Stimulated activated CD4-positive, alpha-beta T cell treated with anti-CD3 and anti-CD28 coated beads, TNF-alpha, amount 100 ng/mL, for 1 hour (primary cell): ENCODE results near the gene ARL8A.
"Not testable (repeated sequence)": the region's sequence is repeated elsewhere in the genome, so short reads cannot be mapped to it uniquely, and the experiment has no call there.

Source experiments
- DNase-seq, 3 donors: peaks; one replicate each; pipeline ENCODE4 v3.0.0-alpha.2; 2020; ENCODE audit warnings: low read depth in 3 of 3, low spot score in 1 of 3

ARL8A gene

DNA sequence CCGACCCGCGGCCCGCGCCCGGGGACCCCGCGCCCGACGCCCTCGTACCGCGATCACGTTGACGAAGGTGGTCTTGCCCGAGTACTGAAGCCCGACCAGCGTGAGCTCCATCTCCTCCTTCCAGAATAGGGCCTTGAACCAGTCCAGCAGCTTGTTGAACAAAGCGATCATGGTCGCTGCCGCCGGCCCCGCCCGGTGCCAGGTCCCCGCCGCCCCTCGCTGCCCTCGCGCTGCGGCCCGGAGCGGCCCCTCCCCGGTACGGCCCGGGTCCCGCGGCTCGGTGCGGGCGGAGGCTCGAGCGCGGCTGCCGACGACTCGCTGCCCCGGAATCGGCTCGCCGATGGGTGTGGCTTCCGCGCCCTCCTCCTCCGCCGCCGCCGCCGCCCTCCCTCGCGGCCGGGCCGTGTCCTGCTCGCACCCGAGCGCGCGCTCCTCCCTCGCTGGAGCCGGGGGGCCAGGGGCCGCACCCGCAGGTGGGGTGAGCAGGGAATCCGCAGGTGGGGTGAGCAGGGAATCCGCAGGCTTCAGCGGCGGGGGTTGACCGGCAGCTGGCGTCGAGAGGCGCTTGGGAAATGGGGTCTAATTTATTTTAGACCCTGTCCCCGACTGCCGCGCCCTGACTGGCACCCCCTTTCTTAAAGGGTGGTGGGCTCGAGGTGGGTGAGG lies at the start of gene ARL8A:
ARL8A (minus strand) TSS at position 336 of the 666 bp plus-strand sequence; CDS start at position 171, 165 bp downstream.
- DNase-seq, result peak in 2 of 3 donors; percentile 39 to 58

GRCh38 chr1:202194328-202194648 lies 49.8 kb upstream of the ARL8A start:
- no peak for DNase-seq

DNA sequence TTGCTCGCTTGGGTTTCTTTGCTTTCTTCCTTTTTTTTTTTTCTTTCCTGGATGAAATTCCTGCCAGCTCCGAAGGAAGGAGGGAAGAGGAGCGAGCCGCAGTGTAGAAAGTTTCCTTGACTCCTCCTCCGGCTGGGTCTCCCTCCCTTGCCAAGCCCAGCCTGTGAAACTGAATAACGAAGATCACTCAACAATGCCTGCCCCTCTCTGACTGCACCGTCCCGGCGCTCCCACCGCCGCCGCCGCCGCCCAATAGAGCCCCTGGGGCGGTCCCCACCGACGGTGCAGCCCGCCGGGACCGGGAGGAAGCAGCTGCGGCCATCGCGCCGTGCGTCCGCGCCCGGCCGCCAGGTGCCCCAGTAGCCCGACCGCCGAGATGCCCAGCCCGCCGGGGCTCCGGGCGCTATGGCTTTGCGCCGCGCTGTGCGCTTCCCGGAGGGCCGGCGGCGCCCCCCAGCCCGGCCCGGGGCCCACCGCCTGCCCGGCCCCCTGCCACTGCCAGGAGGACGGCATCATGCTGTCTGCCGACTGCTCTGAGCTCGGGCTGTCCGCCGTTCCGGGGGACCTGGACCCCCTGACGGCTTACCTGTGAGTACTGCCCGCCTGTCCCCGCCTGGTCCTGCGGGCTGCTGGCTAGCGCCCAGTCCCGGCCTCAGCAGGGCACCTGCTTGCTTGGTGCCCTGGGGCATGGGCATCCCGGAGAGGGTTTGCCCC lies 49.2 kb upstream of the ARL8A start, which contains the start of gene LGR6:
LGR6 (plus strand) TSS at position 186 of the 714 bp plus-strand sequence; CDS start at position 377, 191 bp downstream.
- no peak for DNase-seq

GRCh38 chr1:202192770-202193613 lies 48.5 kb upstream of the ARL8A start:
- DNase-seq, result peak in 1 of 3 donors; percentile 41

- DNase-seq, result not testable (repeated sequence)
Observed at GRCh38 chr1:202191391-202191790, 46.9 kb upstream of the ARL8A start.

GRCh38 chr1:202189918-202190715 lies 45.6 kb upstream of the ARL8A start:
- no peak for DNase-seq

DNA sequence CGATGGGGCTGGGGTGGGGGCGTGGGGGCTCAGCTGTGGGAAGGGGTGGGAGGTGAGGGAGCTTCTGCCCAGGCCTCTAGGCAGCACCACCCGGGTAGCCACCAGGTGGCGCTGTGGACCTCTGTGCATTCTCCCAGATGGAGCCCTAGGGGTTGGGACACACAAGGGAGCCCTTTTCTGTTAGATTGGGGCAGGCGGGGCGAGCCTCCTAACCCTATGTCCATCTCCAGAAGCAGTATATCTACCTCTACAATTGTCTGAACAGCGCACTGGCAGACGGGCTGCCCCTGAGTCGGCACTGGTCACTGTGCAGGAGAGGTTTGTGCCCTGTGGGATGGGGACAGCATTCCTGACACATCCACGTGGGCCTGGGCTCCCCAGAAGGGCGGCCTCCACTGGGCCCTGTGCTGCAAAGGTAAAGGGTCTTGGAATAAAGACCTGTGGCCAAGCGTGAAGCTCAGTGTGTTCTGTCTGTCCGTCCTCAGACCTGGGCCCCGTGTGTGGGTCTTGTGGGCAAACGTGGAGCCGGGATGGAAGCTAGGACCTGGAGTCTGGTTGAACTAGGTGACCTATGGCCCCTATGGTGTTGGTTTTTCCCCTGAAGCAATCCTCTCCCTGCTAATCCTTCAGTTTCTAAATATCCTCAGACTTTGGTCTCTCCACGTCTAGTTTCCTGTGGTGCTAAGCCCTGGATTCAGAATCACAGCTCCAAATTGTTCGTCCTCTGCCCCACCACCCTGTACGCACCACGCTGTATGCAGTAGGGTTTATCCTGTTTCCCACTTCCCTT lies 44.7 kb upstream of the ARL8A start:
- DNase-seq, result peak; percentile 37 to 76 (median 54)

- no peak for DNase-seq
Observed at GRCh38 chr1:202187697-202188407, 43.3 kb upstream of the ARL8A start.

DNA sequence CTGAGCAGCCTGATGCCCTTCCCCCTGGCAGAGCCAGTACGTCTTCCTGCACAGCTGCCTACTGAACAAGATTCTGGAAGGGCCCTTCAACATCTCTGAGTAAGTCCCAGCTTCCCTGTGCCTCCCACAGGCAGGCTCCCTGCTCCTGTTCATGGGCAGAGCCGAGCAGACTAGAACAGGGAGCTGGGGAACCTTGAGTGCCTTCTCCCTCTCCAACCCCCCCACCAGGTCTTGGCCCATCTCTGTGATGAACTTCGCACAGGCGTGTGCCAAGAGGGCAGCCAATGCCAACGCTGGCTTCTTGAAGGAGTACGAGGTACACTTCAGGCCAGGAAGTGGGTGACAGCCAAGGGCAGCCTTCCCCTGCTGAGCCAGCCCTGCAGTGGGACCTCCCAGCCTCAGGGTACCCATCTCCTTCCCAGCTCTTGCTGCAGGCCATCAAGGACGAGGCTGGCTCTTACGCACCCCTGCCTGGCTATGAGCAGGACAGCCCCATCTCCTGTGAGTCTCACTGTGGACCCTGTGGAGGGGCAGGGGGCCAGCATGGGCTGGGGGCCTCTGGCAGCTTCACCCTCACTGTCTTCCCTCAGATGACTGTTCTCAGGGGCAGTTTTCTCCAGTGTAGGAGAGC lies 42.6 kb upstream of the ARL8A start:
- DNase-seq, result no peak

GRCh38 chr1:202186327-202186726 lies 41.8 kb upstream of the ARL8A start:
- no peak for DNase-seq

GRCh38 chr1:202184750-202185460 lies 40.4 kb upstream of the ARL8A start:
- DNase-seq, result peak in 1 of 3 donors; percentile 58

GRCh38 chr1:202182040-202182877 lies 37.7 kb upstream of the ARL8A start:
- no peak for DNase-seq

- DNase-seq, result no peak
Observed at GRCh38 chr1:202181586-202181985, 37.0 kb upstream of the ARL8A start.

DNA sequence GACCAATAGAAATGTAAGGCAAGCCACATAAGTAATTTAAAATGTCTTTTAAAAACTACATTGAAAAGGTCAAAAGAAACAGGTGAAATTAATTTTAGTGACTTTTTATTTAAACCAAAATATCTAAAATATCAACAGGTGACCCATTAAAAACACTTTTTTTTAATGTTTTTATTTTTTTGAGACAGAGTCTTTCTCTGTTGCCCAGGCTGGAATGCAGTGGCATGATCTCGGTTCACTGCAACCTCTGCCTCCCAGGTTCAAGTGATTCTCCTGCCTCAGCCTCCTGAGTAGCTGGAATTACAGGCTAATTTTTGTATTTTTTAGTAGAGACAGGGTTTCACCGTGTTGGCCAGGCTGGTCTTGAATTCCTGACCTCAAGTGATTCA lies 36.2 kb upstream of the ARL8A start:
- DNase-seq, result not testable (repeated sequence)

GRCh38 chr1:202179828-202180750 lies 35.6 kb upstream of the ARL8A start:
- no peak for DNase-seq
